Endothelial cell of umbilical vein (primary cell): ENCODE measurements around the gene MAP1LC3B2.

Source experiments
- EZH2 ChIP-seq: IDR thresholded peaks from 2 replicates; pipeline ENCODE4 v1.6.1; 2012; ENCODE audit warnings: borderline replicate concordance, low read depth, mild to moderate bottlenecking, moderate library complexity, low read length, inconsistent platforms; ENCODE audit not compliant: severe bottlenecking
- FOS ChIP-seq: IDR thresholded peaks from 2 replicates; pipeline ENCODE4 v1.6.1; 2011; ENCODE audit warnings: mild to moderate bottlenecking, low read length, moderate library complexity, borderline replicate concordance; ENCODE audit not compliant: insufficient read depth
- GATA2 ChIP-seq: IDR thresholded peaks from 2 replicates; pipeline ENCODE4 v1.7.0; 2011; ENCODE audit warnings: low read depth, mild to moderate bottlenecking, moderate library complexity, mixed read lengths, low read length; ENCODE audit not compliant: insufficient read length, insufficient read depth
- JUN ChIP-seq: IDR thresholded peaks from 2 replicates; pipeline ENCODE4 v1.6.1; 2011; ENCODE audit warnings: borderline replicate concordance, low read depth; ENCODE audit not compliant: insufficient read length, insufficient read depth
- POLR2A ChIP-seq: IDR thresholded peaks from 2 replicates; pipeline ENCODE4 v1.6.1; 2012; ENCODE audit warnings: low read depth, mild to moderate bottlenecking, control low read depth, low read length
- POLR2AphosphoS5 ChIP-seq: IDR thresholded peaks from 2 replicates; pipeline ENCODE4 v1.6.1; 2012; ENCODE audit warnings: low read depth, mild to moderate bottlenecking, control low read depth, low read length, moderate library complexity; ENCODE audit not compliant: insufficient read depth
- TF ChIP-seq, protein P1 (sequence below), 2 donors: IDR thresholded peaks; 1 replicate in 1 of 2; 2 replicates in 1 of 2; pipeline ENCODE4 v1.5.1; 2011; ENCODE audit warnings: low read length in 2 of 2, mild to moderate bottlenecking in 2 of 2, moderate library complexity in 2 of 2, control low read depth in 1 of 2, inconsistent platforms in 1 of 2, low read depth in 1 of 2; ENCODE audit not compliant: insufficient read depth in 1 of 2; ENCODE audit errors: extremely low read depth in 1 of 2
- TF ChIP-seq, protein P2 (sequence below): IDR thresholded peaks from 2 replicates; pipeline ENCODE4 v1.6.1; 2011; ENCODE audit not compliant: insufficient read depth, insufficient read length

DNA sequence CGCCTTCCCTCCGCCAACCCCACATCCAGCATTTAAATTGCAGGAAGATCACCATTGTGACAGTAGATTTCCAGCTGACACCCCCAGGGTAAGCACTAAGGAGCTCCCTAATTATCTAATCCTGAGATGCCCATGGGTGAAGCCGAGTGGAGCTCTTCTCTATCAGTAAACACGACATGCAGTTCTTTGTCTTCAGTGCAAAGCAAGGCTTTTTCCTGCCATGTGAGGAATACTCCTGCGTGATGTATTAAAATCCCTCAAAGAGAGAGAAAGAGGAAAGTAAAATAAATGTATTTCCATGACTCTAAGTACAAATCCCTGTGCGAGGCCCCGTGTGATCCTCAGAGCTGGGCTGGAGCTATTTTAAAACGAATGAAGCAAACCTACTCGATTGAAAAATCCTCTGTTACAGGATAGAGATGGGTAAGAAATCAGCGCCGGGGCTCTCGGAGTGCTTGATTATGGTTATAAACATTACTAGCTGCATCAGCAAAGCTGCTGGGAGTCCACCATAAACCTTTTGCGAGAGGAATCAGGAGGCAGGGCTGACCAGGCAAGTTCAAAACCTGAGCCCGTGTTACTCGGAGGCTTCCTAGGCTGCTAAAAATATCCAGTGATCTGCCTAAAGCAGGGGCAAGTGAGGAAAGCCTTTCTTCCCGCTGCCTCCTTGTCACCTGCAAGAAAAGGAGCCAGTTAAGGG is 61.5 kb downstream of the MAP1LC3B2 start:
- TF ChIP-seq, protein P1, sequence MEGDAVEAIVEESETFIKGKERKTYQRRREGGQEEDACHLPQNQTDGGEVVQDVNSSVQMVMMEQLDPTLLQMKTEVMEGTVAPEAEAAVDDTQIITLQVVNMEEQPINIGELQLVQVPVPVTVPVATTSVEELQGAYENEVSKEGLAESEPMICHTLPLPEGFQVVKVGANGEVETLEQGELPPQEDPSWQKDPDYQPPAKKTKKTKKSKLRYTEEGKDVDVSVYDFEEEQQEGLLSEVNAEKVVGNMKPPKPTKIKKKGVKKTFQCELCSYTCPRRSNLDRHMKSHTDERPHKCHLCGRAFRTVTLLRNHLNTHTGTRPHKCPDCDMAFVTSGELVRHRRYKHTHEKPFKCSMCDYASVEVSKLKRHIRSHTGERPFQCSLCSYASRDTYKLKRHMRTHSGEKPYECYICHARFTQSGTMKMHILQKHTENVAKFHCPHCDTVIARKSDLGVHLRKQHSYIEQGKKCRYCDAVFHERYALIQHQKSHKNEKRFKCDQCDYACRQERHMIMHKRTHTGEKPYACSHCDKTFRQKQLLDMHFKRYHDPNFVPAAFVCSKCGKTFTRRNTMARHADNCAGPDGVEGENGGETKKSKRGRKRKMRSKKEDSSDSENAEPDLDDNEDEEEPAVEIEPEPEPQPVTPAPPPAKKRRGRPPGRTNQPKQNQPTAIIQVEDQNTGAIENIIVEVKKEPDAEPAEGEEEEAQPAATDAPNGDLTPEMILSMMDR (IDR thresholded peaks at IDR 0.05; ENCODE audit: extremely low read depth in 1 of 2, insufficient read depth in 1 of 2, low read depth in 1 of 2, low read length in 2 of 2) = no peak
- TF ChIP-seq POLR2AphosphoS5 (no peak), FOS (no peak), POLR2A (no peak), EZH2 (no peak), GATA2 (no peak), JUN (no peak)
- TF ChIP-seq, protein P2, sequence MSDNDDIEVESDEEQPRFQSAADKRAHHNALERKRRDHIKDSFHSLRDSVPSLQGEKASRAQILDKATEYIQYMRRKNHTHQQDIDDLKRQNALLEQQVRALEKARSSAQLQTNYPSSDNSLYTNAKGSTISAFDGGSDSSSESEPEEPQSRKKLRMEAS = no peak
